Measurements from ENCODE around the gene NKD2. TPM values are rescaled to one million over a fixed set of nuclear protein-coding genes. Genes with fewer than 3 reads are reported as not detected.

NKD2 gene
- polyA plus RNA-seq, 1 experiment: not detected

DNA sequence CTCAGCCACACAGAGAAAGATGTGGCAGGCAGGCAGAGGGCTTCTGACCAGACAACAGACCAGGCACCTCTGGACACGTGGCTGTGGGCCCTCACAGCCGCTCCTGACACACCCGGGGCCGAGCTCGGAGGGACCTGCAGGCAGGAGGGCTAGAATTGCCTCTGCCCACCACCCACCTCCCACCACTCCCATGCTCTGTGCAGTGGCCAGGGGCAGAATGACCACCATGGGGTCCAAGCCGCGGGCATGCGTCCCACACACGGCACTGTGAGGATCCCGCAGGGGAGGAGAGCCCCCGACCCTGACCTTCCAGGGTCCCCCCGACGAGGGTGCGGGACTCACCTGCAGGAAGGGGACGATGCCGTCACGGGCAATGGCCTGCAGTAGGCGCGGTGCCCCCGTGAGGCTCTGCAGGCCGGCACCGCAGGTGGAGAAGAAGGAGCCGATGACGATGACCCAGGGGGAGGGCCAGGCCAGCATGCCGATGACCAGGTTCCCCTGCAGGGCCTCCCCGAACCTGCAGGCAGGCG, 69.0 kb downstream of the NKD2 start:
- POLR2A ChIA-PET: no interaction called here
- Histone ChIP-seq H3K4me3 (ENCODE audit: low read depth, low read length) (no peak overlapping the region), H3K9me3 (ENCODE audit: control insufficient read depth, insufficient read depth, low read length) (peaks cover 82% of the 10 kb centered on the region), H3K27ac (ENCODE audit: low read depth, low read length) (no peak overlapping the region), H3K27me3 (ENCODE audit: control insufficient read depth, insufficient read depth, low read length) (no peaks in the 10 kb centered on the region)
- TF ChIP-seq, protein P1, sequence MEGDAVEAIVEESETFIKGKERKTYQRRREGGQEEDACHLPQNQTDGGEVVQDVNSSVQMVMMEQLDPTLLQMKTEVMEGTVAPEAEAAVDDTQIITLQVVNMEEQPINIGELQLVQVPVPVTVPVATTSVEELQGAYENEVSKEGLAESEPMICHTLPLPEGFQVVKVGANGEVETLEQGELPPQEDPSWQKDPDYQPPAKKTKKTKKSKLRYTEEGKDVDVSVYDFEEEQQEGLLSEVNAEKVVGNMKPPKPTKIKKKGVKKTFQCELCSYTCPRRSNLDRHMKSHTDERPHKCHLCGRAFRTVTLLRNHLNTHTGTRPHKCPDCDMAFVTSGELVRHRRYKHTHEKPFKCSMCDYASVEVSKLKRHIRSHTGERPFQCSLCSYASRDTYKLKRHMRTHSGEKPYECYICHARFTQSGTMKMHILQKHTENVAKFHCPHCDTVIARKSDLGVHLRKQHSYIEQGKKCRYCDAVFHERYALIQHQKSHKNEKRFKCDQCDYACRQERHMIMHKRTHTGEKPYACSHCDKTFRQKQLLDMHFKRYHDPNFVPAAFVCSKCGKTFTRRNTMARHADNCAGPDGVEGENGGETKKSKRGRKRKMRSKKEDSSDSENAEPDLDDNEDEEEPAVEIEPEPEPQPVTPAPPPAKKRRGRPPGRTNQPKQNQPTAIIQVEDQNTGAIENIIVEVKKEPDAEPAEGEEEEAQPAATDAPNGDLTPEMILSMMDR (IDR thresholded peaks at IDR 0.05; ENCODE audit: low read depth, low read length): no peak
- CTCF ChIA-PET: no interaction called here
- DNase-seq (ENCODE audit: low read depth, low spot score): no peak

DNA sequence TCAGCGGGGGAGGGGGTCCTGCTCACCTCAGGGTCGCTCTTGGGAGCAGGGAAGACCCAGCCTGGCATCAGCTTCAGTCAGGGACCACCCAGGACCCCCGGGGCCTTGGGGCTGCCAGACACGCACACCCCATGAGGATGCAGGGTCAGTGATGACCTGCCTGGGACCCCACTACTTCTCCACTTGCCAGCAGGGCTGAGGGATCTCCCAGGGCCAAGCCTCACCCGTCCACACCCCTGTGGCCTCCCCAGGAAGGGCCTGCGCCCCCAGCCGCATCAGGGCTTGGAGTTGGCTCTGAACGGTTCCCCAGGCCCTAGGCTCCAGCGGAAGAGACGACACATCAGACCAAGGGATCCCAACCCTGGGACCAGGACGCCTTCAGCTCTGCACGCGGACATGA, 69.6 kb downstream of the NKD2 start:
- CTCF ChIA-PET: no interaction called here
- POLR2A ChIA-PET: no interaction called here
- Histone ChIP-seq H3K4me3 (ENCODE audit: low read depth, low read length) (no peak overlapping the region), H3K9me3 (ENCODE audit: control insufficient read depth, insufficient read depth, low read length) (peaks cover 83% of the 10 kb centered on the region), H3K27ac (ENCODE audit: low read depth, low read length) (no peak overlapping the region), H3K27me3 (ENCODE audit: control insufficient read depth, insufficient read depth, low read length) (no peaks in the 10 kb centered on the region)
- DNase-seq (ENCODE audit: low read depth, low spot score): no peak
- TF ChIP-seq, protein P1 (IDR thresholded peaks at IDR 0.05; ENCODE audit: low read depth, low read length): no peak

DNA sequence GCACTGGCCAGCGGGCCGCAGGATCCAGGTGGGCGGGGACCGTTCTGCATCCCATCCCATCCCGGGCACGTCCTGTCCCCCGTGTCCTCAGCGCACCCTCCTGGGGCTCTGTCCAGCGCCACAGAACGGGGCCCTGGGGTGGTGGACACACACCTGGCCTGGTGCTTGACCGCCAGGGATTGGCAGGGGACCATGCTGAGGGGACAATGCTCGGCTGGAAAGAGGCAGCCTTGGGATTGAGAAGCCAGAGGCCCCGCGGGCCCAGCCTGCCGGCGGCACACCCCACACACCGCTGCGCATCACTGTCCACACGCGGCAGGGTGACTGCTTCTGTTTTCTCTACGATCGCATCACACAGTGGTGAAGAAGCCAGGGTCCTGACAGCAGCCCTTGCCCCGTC, 70.2 kb downstream of the NKD2 start:
- ChIA-PET CTCF (no interaction called here), POLR2A (no interaction called here)
- DNase-seq (ENCODE audit: low read depth, low spot score): no peak
- TF ChIP-seq, protein P1 (IDR thresholded peaks at IDR 0.05; ENCODE audit: low read depth, low read length): no peak
- Histone ChIP-seq H3K27ac (ENCODE audit: low read depth, low read length) (no peak overlapping the region), H3K27me3 (ENCODE audit: control insufficient read depth, insufficient read depth, low read length) (no peaks in the 10 kb centered on the region), H3K9me3 (ENCODE audit: control insufficient read depth, insufficient read depth, low read length) (peaks cover 83% of the 10 kb centered on the region), H3K4me3 (ENCODE audit: low read depth, low read length) (no peak overlapping the region)

DNA sequence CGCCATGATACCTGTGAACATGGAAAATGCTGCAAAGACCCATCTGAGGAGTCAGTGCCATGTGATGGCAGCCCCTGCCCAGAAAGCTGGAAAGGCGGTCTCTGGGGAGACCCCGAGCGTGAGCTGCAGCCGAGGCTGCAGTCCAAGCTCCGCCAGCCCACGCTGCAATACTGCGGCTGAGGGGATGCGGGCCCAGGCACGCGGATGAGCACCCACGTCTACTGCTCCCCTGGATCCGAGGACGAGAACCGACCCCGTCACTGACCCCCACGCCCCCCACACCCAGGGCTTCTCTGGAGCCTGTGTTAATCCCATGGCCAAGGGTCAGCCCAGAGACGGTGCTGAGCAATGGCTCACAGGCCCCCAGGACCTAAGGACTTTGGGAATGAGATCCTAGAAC, 70.9 kb downstream of the NKD2 start:
- no peaks in the 10 kb centered on the region for H3K27me3 ChIP-seq (ENCODE audit: control insufficient read depth, insufficient read depth, low read length)
- H3K27ac ChIP-seq (ENCODE audit: low read depth, low read length): no peak overlapping the region
- ChIA-PET POLR2A (no interaction called here), CTCF (no interaction called here)
- no peak for DNase-seq (ENCODE audit: low read depth, low spot score)
- H3K4me3 ChIP-seq (ENCODE audit: low read depth, low read length): no peak overlapping the region
- TF ChIP-seq, protein P1 (IDR thresholded peaks at IDR 0.05; ENCODE audit: low read depth, low read length): no peak
- H3K9me3 ChIP-seq (ENCODE audit: control insufficient read depth, insufficient read depth, low read length): peaks cover 83% of the 10 kb centered on the region

DNA sequence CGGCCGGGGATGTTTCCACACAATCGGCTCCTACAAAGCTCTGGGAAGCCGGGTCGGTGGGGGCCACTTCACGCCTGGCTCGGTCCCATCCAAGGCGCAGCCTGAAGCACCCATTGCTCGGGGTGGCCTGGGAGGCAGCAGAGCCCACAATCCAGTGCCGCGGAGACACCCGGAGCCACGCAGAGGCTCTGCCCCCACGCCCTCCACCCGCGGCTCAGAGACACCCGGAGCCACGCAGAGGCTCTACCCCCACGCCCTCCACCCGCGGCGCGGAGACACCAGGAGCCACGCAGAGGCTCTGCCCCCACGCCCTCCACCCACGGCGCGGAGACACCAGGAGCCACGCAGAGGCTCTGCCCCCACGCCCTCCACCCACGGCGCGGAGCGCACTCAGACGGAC, 71.4 kb downstream of the NKD2 start:
- H3K9me3 ChIP-seq (ENCODE audit: control insufficient read depth, insufficient read depth, low read length): peaks cover 83% of the 10 kb centered on the region
- no peak for DNase-seq (ENCODE audit: low read depth, low spot score)
- H3K27me3 ChIP-seq (ENCODE audit: control insufficient read depth, insufficient read depth, low read length): no peaks in the 10 kb centered on the region
- H3K4me3 ChIP-seq (ENCODE audit: low read depth, low read length): no peak overlapping the region
- POLR2A ChIA-PET: no interaction called here
- no peak overlapping the region for H3K27ac ChIP-seq (ENCODE audit: low read depth, low read length)
- TF ChIP-seq, protein P1 (IDR thresholded peaks at IDR 0.05; ENCODE audit: low read depth, low read length): no peak
- CTCF ChIA-PET: no interaction called here

All from AG04450 (cell line).